ENCODE results near the gene CDC42EP3.

DNA sequence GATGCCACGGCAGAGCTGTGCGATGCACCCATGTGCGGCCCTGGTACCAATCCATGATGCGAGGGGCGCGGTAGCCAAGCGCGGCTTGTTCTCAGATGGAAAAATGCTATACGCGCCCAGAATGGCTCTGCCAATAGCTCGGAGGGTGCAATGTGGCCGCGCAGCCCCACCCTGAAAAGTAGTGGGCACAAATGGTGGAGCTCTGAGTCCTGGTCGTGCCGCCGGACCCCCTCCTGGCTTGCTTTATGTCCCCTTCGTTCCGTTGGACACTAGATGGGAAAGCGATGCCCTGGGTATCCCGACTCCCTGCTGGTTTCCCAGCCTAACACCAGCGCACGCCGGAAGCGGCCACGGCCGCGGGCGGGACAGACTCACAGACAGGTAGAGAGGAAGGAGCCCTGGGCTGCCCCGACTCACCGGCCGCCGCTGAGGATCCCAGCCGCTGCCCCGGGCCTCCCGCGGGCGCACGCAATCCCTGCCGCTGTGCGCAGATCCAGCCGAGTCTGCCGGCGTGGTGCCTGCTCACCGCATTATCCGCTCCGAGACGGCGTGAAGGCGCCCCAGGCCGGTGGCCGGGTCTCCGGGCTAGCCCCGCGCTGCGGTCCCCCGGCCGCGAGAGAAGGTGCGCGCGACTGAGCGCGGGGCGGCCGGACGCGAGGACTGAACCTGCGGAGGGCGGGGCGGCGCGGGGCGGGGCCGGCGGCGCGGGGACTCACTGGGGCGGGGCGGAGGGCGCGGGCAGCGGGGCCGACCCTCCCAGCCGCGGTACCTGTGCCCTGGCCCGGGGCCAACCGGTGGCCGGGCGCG lies at the start of gene CDC42EP3:
- no peak for TF ChIP-seq POLR2A (IDR thresholded peaks at IDR 0.05; ENCODE audit: low read length)
- no peak for TF ChIP-seq GATA1 (IDR thresholded peaks at IDR 0.05; ENCODE audit: low read depth, low read length)

Data from erythroblast (primary cell).